ENCODE results near the gene TXNDC5.

TXNDC5 gene

DNA sequence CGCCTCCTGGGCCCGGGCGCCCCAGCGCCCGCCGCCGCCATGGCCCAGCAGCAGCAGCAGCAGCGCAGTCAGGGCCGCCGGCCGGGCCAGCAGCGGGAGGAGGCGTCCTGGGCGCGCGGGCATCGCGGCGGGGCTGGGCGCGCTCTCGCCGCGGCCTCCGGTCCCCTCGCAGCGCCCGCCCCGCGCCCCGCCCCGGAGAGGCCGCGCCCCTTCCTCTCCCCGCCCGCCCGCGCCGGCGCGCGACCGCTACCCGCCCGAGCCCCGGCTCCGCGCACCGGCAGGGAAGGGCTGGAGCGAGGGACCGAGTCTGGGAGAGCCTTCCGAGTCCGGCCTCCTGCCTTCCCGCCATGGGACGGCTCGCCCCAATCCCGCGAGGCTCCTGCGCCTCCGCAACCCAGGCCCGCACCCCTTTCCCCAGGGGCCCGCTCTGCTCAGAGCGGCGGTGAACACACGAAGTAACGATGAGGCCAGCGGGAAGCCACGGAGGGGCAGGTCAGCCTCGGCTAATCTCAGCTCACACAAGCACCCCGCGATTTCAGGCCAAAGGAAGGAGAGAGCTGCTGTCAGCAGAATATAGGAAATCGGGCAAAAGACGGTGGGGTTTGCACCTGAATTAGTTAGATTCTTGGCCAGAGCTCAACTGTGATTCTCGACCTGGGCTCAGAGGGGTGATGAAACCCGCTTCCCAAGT is at the start of gene TXNDC5:
TSS of gene TXNDC5 (minus strand) at position 135 of the 691 bp plus-strand sequence. CDS start at position 123, 12 bp downstream.
- DNase-seq (ENCODE audit: low read depth): peak; percentile 65

DNA sequence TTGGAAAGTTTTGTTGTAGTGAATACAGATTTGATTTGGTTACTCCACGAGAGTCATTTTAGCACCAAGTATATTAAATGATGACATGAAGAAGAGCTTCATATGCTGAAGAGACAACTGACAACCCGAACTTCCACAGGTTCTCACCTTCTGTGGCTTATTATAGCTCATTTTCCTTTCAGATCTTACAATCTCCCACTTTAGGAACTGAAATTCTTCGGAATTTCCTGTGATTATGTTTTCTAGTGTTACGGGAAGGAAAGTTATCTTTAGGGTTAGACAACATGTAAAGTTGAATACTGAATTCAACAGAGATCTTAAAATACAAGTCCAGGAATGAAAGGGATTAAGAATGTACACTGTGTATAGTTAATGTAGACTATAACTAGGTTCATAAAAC is 49.6 kb upstream of the TXNDC5 start:
- no peak for DNase-seq (ENCODE audit: low read depth)

DNA sequence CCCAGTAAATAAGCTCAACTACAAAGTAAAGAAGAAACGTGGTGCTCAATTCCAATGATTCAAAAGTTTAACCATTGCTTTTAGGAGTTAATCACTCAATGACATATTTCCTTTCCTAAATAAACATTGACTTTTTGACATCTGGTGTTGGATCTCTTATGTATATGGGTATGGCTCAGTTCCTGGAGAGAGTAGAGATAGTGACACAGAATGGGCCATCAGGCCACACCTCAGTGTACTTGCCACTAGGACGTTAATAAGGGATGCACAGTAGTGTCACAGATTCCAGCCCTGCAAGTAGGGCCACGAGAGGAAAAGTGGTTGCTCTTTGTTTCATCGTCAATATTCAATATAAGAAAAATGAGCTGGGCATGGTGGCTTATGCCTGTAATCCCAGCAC is 48.9 kb upstream of the TXNDC5 start:
- no peak for DNase-seq (ENCODE audit: low read depth)

DNA sequence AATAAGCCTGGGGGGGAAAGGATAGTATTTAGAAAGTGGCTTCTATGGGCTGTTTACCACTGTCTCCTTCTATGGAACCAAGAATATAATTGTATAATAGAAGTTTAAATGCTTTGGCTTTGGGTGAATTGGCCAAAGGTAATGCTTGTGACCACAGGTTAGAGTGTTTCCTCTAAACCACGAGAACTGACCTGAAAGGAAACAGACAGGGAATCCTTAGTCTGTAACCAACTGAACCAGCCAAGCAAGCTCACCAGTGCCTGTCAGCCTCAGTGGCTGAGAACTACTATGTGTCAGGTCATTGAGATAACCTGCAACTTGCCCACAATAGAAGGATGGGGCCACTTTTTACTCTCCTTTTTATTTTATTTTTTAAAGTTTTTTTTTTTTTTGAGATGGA is 47.9 kb upstream of the TXNDC5 start:
- no peak for DNase-seq (ENCODE audit: low read depth)

GRCh38 chr6:7956257-7956656 is 45.7 kb upstream of the TXNDC5 start:
- DNase-seq (ENCODE audit: low read depth): no peak

GRCh38 chr6:7954477-7955200 is 44.1 kb upstream of the TXNDC5 start:
- DNase-seq (ENCODE audit: low read depth): no peak

GRCh38 chr6:7953753-7954152 is 43.2 kb upstream of the TXNDC5 start:
- DNase-seq (ENCODE audit: low read depth): no peak

GRCh38 chr6:7939864-7940228 is 29.3 kb upstream of the TXNDC5 start:
- DNase-seq (ENCODE audit: low read depth): no peak

- DNase-seq (ENCODE audit: low read depth): no peak
Measured at GRCh38 chr6:7939184-7939863, 28.7 kb upstream of the TXNDC5 start.

- no peak for DNase-seq (ENCODE audit: low read depth)
Measured at GRCh38 chr6:7938562-7939183, 28.1 kb upstream of the TXNDC5 start.

GRCh38 chr6:7933794-7934193 is 23.2 kb upstream of the TXNDC5 start:
- no peak for DNase-seq (ENCODE audit: low read depth)

- DNase-seq (ENCODE audit: low read depth): no peak
Measured at GRCh38 chr6:7932625-7933024, 22.0 kb upstream of the TXNDC5 start.

GRCh38 chr6:7924867-7925266 is 14.3 kb upstream of the TXNDC5 start:
- DNase-seq (ENCODE audit: low read depth): no peak

- DNase-seq (ENCODE audit: low read depth): no peak
Measured at GRCh38 chr6:7922596-7922995, 12.0 kb upstream of the TXNDC5 start.

DNA sequence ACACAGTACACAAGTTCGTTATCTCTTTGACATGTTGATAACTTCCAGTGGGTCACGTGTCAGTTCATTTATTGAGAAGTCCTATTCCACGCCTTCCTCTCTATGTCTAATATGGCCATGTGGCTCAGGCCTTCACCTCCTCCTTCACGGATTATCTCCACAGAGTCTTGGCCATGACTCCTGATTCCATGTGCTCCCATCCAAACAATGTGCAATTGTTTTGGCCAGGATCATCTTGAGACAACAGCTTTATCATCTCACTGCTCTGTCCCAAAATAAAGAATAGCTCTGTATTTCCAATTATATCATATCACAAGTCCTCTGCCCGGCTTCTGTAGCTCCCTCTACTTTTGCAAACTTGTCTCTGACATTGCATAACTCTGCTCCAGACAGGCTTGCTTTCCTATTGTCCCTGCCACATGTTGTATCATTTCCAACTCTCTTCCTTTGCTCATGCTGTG is 11.1 kb upstream of the TXNDC5 start:
- no peak for DNase-seq (ENCODE audit: low read depth)

DNA sequence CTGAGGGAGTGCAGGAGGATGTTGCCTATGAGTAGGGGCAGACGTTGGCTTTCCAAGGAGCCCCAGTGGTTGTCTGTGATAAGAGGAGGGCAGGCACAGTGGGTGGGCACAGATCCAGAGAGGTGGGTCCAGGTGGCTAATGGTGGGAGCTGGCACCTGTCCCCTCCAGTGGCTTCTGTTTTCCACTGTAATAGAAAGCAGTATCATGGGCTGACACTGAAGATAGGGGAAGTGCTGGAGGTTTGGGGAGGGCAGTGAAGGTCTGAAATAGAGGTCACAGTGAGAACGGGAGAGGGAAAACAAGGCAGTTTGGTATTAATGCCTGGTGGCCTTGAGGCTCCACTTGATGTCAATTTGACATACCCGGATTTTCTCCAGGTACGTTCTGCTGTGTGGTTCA is 10.5 kb upstream of the TXNDC5 start:
- no peak for DNase-seq (ENCODE audit: low read depth)

DNA sequence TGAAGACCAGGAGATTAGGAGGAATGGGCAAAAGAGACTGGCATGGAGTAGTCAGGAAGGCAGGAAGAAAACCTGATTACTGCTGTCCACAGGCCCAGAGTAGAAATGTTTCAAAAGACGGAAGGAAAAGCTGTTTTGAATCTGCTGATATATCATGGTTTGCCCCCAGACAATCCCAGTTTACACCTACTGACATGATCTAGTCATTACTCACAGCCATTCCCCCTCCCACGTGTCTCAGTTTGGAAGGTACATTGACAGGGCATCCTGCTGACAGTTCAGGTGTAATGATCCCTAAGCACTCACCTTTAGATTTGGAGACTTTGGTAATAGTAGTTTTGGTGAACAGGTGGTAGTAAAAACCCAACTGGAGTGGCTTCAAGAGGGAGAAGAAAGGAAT is 9.8 kb upstream of the TXNDC5 start:
- no peak for DNase-seq (ENCODE audit: low read depth)

DNA sequence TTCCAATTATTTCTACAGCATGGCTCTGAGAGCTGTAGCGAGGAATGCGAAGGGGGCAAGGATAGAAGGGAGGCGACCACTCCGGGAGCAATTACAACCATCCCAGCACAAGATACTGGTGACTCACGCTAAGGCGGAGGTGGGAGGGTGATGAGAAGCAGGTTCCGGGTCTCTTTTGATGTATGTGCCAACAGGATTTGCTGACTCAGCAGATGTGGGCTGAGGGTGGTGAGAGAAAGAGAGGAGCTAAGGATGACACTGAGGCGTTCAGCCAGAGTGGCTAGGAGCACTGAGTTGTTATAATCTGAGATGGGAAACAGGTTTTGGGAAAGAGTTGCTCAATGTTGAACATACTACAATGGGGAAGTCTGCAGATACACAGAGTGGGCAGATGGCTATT is 9.3 kb upstream of the TXNDC5 start:
- DNase-seq (ENCODE audit: low read depth): no peak

- no peak for DNase-seq (ENCODE audit: low read depth)
Measured at GRCh38 chr6:7918403-7918802, 7.8 kb upstream of the TXNDC5 start.

DNA sequence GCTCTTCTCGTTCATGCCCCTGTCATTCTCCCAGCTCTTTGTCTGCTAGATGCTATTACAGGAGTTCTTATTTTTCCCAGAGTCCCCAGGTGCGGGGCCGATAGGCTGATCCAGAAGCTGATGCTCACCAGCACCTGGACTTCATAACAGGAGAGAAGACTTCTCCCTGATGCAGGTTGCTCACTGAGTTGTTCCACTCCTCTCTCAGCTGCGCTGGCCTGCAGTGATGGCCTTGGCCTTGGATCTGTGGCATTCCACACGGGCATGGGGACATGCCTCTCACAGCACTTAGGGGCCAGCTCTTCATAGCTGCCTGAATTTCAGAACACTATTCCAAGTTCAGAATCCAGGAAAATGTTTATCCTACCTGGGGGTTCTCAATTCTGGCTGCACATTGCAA is 7.1 kb upstream of the TXNDC5 start:
- DNase-seq (ENCODE audit: low read depth): no peak

GRCh38 chr6:7916959-7917358 is 6.4 kb upstream of the TXNDC5 start:
- no peak for DNase-seq (ENCODE audit: low read depth)

GRCh38 chr6:7914991-7915789 is 4.6 kb upstream of the TXNDC5 start:
- DNase-seq (ENCODE audit: low read depth): no peak
